GM23338 (cell line): ENCODE data around the gene NFATC1. TPM values are rescaled to one million over a fixed set of nuclear protein-coding genes. Genes with fewer than 3 reads are reported as not detected.

ENCODE experiments used
- ATAC-seq: fragments of 200-7000 bp; cut with Tn5 transposase; 3 replicates; pipeline ENCODE4 v1.9.1; 2020
- DNase-seq: peaks from one replicate; pipeline ENCODE4 v3.0.0-alpha.2; 2015; ENCODE audit warnings: low spot score
- H2AFZ ChIP-seq: fragments of 200-600 bp; sonication (generic); 2 replicates; pipeline ENCODE4 v1.8.0; 2016; ENCODE audit warnings: antibody characterized with exemption, mild to moderate bottlenecking, moderate library complexity
- H3F3A ChIP-seq: fragments of 200-600 bp; sonication (generic); replicated peaks from 2 replicates; pipeline ENCODE4 v1.8.0; 2017; ENCODE audit warnings: antibody characterized with exemption, mixed run types, low read depth
- H3K27ac ChIP-seq: fragments of 200-600 bp; sonication (generic); 2 replicates; pipeline ENCODE4 v1.6.1; 2016; ENCODE audit warnings: low read depth
- H3K27me3 ChIP-seq: fragments of 200-600 bp; sonication (generic); 2 replicates; pipeline ENCODE4 v1.8.0; 2016; ENCODE audit warnings: mild to moderate bottlenecking, mixed run types, moderate library complexity; ENCODE audit not compliant: insufficient read depth
- H3K36me3 ChIP-seq: fragments of 200-600 bp; sonication (generic); 2 replicates; pipeline ENCODE4 v1.8.0; 2016; ENCODE audit warnings: mild to moderate bottlenecking; ENCODE audit not compliant: insufficient read depth
- H3K4me1 ChIP-seq: fragments of 200-600 bp; sonication (generic); 2 replicates; pipeline ENCODE4 v1.8.0; 2016; ENCODE audit warnings: mild to moderate bottlenecking, moderate library complexity; ENCODE audit not compliant: insufficient read depth
- H3K4me2 ChIP-seq: fragments of 200-600 bp; sonication (generic); 2 replicates; pipeline ENCODE4 v1.7.1; 2017; ENCODE audit warnings: mixed run types
- H3K4me3 ChIP-seq: fragments of 200-600 bp; sonication (generic); 2 replicates; pipeline ENCODE4 v1.6.1; 2016; ENCODE audit warnings: mixed run types
- H3K79me2 ChIP-seq: fragments of 200-600 bp; sonication (generic); replicated peaks from 2 replicates; pipeline ENCODE4 v1.8.0; 2017; ENCODE audit warnings: mild to moderate bottlenecking; ENCODE audit not compliant: insufficient read depth
- H3K9me2 ChIP-seq: fragments of 200-600 bp; sonication (generic); 2 replicates; pipeline ENCODE4 v1.8.0; 2017; ENCODE audit not compliant: insufficient read depth
- H4K20me1 ChIP-seq: fragments of 200-600 bp; sonication (generic); replicated peaks from 2 replicates; pipeline ENCODE4 v1.8.0; 2017; ENCODE audit warnings: mild to moderate bottlenecking; ENCODE audit not compliant: insufficient read depth
- H3K27ac Mint-ChIP-seq: 2 replicates; pipeline ENCODE4 v1.8.0; 2020; ENCODE audit warnings: inconsistent platforms, mild to moderate bottlenecking, moderate library complexity, mixed read lengths
- H3K27me3 Mint-ChIP-seq: 3 replicates; pipeline ENCODE4 v1.8.0; 2022; ENCODE audit warnings: low read depth, mild to moderate bottlenecking, moderate library complexity, mixed read lengths, inconsistent platforms; ENCODE audit not compliant: insufficient read depth, poor library complexity
- H3K36me3 Mint-ChIP-seq: 3 replicates; pipeline ENCODE4 v1.8.0; 2021; ENCODE audit warnings: low read depth, mild to moderate bottlenecking, inconsistent platforms, moderate library complexity, mixed read lengths
- H3K4me1 Mint-ChIP-seq: 3 replicates; pipeline ENCODE4 v1.8.0; 2020; ENCODE audit warnings: mild to moderate bottlenecking, inconsistent platforms, mixed read lengths
- H3K4me3 Mint-ChIP-seq: 3 replicates; pipeline ENCODE4 v1.8.0; 2021; ENCODE audit warnings: moderate library complexity, mild to moderate bottlenecking, inconsistent platforms, mixed read lengths
- H3K9me3 Mint-ChIP-seq: 3 replicates; pipeline ENCODE4 v1.8.0; 2020; ENCODE audit warnings: moderate library complexity, mild to moderate bottlenecking, inconsistent platforms, mixed read lengths
- CREB1 ChIP-seq: fragments of 250-450 bp; sonication (Bioruptor Pico); IDR thresholded peaks from 2 replicates; pipeline ENCODE4 v1.5.0; 2020; ENCODE audit warnings: low read depth, mild to moderate bottlenecking, moderate library complexity
- ETS1 ChIP-seq: IDR thresholded peaks from 2 replicates; pipeline ENCODE4 v1.6.1; 2016; ENCODE audit warnings: antibody characterized with exemption
- EZH2 ChIP-seq: fragments of 200-600 bp; sonication (generic); IDR thresholded peaks from one replicate; pipeline ENCODE4 v1.8.0; 2017; ENCODE audit warnings: antibody characterized with exemption, mild to moderate bottlenecking, low read depth; ENCODE audit not compliant: unreplicated experiment
- EZH2phosphoT487 ChIP-seq: fragments of 200-600 bp; sonication (generic); IDR thresholded peaks from one replicate; pipeline ENCODE4 v1.8.1; 2018; ENCODE audit warnings: antibody characterized with exemption; ENCODE audit not compliant: unreplicated experiment
- NANOG ChIP-seq: IDR thresholded peaks from 2 replicates; pipeline ENCODE4 v1.6.1; 2016; ENCODE audit warnings: antibody characterized with exemption, borderline replicate concordance
- POLR2AphosphoS5 ChIP-seq: IDR thresholded peaks from 2 replicates; pipeline ENCODE4 v1.6.1; 2016; ENCODE audit warnings: antibody characterized with exemption, low read depth
- REST ChIP-seq: IDR thresholded peaks from one replicate; pipeline ENCODE4 v1.6.1; 2018; ENCODE audit warnings: antibody characterized with exemption; ENCODE audit not compliant: unreplicated experiment
- STAT1 ChIP-seq: IDR thresholded peaks from one replicate; pipeline ENCODE4 v1.6.1; 2016; ENCODE audit warnings: antibody characterized with exemption; ENCODE audit not compliant: unreplicated experiment
- ZNF331 ChIP-seq: fragments of 250-450 bp; sonication (Bioruptor Pico); IDR thresholded peaks from 2 replicates; pipeline ENCODE4 v1.5.0; 2020; ENCODE audit warnings: low read depth, mild to moderate bottlenecking, moderate library complexity
- polyA plus RNA-seq: library from polyadenylated mRNA; unstranded; fragments of >200 nt; fragmentation: Nextera tagmentation; extraction: Ambion mirVana; gene quantifications from 2 replicates; pipeline ENCODE4 v1.2.1, GENCODE V29; 2016
- total RNA-seq: library from RNA; depleted of rRNA; stranded (reverse); fragments of >200 nt; shearing (Covaris generic); gene quantifications from 2 replicates; pipeline ENCODE4 v1.2.3, GENCODE V29; 2014
- TF ChIP-seq, protein P1 (sequence below), 2 experiments: fragments of 200-600 bp in 1 of 2; sonication (generic) in 1 of 2; conservative IDR thresholded peaks; 2 replicates each; pipeline versions ENCODE4 v1.5.1 to v1.6.1; 2016 to 2017; ENCODE audit warnings: antibody characterized with exemption in 2 of 2, low read depth in 2 of 2, mild to moderate bottlenecking in 2 of 2, moderate library complexity in 1 of 2
- TF ChIP-seq, protein P2 (sequence below): fragments of 250-450 bp; sonication (Bioruptor Pico); IDR thresholded peaks from 2 replicates; pipeline ENCODE4 v1.5.0; 2020; ENCODE audit warnings: mild to moderate bottlenecking, moderate library complexity

The NFATC1 gene
- total and polyA plus RNA-seq, 2 experiments from 2014 or later = 3.9 to 6.4 TPM

DNA sequence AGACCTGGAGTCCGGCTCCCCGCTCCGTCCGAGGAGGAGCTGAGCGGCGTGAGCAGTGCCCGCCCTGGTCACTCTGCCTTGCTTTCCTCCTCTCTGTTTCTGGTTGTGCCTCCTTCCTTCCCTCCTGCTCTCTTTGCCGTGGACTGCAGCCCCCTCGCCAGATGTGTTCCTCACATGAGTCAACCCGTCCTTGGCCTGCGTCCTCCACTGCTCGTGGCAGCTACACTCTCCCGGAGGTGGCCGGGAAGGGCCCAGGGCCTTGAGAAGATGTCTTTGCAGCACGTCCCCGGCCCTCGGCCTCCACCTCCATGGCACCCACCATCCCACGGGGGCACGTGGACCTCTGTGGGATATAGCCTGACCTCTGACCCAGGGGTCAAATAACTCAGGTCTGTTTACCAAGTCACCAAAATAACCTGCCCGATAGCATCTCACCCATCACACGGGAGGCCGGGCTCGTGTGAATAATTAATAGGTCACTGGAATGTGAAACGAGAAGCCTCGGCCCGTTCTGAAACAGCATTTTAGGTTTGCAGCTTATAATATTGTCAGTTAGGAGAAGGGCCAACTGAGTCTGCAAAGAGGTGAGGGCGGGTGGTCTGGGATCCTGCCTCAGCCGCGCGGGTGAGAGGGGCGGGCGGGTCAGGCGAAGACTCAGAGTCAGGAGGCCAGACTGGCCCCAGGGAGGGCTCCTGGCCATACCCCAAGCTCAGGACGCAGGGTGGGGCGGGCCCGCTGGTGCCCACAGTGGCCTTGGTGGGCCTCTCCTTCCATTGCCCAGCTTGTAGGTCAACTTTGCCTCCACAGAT is 42.6 kb downstream of the NFATC1 start:
- no peak overlapping the region for H3K27ac ChIP-seq
- no peaks in the 10 kb centered on the region for H3K36me3 ChIP-seq
- no peaks in the 10 kb centered on the region for H3K9me2 ChIP-seq
- H2AFZ ChIP-seq = no peak overlapping the region
- DNase-seq = no peak
- no peaks in the 10 kb centered on the region for H3F3A ChIP-seq
- Mint-ChIP-seq H3K27me3 (peaks cover 9% of the 10 kb centered on the region), H3K27ac (no peak overlapping the region), H3K4me1 (no peaks in the 10 kb centered on the region), H3K9me3 (no peaks in the 10 kb centered on the region), H3K36me3 (no peaks in the 10 kb centered on the region), H3K4me3 (no peak overlapping the region)
- no peak overlapping the region for H3K4me3 ChIP-seq
- no peaks in the 10 kb centered on the region for H3K79me2 ChIP-seq
- H3K4me2 ChIP-seq = no peak overlapping the region
- H3K27me3 ChIP-seq = no peaks in the 10 kb centered on the region
- TF ChIP-seq CREB1 (CRISPR knock-in tag) (no peak), NANOG (no peak), ETS1 (no peak), STAT1 (no peak), EZH2phosphoT487 (no peak), POLR2AphosphoS5 (no peak), EZH2 (no peak), ZNF331 (no peak), REST (no peak)
- TF ChIP-seq, protein P1, sequence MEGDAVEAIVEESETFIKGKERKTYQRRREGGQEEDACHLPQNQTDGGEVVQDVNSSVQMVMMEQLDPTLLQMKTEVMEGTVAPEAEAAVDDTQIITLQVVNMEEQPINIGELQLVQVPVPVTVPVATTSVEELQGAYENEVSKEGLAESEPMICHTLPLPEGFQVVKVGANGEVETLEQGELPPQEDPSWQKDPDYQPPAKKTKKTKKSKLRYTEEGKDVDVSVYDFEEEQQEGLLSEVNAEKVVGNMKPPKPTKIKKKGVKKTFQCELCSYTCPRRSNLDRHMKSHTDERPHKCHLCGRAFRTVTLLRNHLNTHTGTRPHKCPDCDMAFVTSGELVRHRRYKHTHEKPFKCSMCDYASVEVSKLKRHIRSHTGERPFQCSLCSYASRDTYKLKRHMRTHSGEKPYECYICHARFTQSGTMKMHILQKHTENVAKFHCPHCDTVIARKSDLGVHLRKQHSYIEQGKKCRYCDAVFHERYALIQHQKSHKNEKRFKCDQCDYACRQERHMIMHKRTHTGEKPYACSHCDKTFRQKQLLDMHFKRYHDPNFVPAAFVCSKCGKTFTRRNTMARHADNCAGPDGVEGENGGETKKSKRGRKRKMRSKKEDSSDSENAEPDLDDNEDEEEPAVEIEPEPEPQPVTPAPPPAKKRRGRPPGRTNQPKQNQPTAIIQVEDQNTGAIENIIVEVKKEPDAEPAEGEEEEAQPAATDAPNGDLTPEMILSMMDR (conservative IDR thresholded peaks at IDR 0.05; ENCODE audit: low read depth in 2 of 2) = no peak
- TF ChIP-seq, protein P2, sequence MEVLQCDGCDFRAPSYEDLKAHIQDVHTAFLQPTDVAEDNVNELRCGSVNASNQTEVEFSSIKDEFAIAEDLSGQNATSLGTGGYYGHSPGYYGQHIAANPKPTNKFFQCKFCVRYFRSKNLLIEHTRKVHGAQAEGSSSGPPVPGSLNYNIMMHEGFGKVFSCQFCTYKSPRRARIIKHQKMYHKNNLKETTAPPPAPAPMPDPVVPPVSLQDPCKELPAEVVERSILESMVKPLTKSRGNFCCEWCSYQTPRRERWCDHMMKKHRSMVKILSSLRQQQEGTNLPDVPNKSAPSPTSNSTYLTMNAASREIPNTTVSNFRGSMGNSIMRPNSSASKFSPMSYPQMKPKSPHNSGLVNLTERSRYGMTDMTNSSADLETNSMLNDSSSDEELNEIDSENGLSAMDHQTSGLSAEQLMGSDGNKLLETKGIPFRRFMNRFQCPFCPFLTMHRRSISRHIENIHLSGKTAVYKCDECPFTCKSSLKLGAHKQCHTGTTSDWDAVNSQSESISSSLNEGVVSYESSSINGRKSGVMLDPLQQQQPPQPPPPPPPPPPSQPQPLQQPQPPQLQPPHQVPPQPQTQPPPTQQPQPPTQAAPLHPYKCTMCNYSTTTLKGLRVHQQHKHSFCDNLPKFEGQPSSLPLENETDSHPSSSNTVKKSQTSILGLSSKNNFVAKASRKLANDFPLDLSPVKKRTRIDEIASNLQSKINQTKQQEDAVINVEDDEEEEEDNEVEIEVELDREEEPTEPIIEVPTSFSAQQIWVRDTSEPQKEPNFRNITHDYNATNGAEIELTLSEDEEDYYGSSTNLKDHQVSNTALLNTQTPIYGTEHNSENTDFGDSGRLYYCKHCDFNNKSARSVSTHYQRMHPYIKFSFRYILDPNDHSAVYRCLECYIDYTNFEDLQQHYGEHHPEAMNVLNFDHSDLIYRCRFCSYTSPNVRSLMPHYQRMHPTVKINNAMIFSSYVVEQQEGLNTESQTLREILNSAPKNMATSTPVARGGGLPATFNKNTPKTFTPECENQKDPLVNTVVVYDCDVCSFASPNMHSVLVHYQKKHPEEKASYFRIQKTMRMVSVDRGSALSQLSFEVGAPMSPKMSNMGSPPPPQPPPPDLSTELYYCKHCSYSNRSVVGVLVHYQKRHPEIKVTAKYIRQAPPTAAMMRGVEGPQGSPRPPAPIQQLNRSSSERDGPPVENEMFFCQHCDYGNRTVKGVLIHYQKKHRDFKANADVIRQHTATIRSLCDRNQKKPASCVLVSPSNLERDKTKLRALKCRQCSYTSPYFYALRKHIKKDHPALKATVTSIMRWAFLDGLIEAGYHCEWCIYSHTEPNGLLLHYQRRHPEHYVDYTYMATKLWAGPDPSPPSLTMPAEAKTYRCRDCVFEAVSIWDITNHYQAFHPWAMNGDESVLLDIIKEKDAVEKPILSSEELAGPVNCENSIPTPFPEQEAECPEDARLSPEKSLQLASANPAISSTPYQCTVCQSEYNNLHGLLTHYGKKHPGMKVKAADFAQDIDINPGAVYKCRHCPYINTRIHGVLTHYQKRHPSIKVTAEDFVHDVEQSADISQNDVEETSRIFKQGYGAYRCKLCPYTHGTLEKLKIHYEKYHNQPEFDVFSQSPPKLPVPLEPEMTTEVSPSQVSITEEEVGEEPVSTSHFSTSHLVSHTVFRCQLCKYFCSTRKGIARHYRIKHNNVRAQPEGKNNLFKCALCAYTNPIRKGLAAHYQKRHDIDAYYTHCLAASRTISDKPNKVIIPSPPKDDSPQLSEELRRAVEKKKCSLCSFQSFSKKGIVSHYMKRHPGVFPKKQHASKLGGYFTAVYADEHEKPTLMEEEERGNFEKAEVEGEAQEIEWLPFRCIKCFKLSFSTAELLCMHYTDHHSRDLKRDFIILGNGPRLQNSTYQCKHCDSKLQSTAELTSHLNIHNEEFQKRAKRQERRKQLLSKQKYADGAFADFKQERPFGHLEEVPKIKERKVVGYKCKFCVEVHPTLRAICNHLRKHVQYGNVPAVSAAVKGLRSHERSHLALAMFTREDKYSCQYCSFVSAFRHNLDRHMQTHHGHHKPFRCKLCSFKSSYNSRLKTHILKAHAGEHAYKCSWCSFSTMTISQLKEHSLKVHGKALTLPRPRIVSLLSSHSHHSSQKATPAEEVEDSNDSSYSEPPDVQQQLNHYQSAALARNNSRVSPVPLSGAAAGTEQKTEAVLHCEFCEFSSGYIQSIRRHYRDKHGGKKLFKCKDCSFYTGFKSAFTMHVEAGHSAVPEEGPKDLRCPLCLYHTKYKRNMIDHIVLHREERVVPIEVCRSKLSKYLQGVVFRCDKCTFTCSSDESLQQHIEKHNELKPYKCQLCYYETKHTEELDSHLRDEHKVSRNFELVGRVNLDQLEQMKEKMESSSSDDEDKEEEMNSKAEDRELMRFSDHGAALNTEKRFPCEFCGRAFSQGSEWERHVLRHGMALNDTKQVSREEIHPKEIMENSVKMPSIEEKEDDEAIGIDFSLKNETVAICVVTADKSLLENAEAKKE (CRISPR knock-in tag) = no peak
- no peaks in the 10 kb centered on the region for H3K4me1 ChIP-seq
- no peak for ATAC-seq
- H4K20me1 ChIP-seq = no peaks in the 10 kb centered on the region
